ENCODE results near the gene SSUH2.

DNA sequence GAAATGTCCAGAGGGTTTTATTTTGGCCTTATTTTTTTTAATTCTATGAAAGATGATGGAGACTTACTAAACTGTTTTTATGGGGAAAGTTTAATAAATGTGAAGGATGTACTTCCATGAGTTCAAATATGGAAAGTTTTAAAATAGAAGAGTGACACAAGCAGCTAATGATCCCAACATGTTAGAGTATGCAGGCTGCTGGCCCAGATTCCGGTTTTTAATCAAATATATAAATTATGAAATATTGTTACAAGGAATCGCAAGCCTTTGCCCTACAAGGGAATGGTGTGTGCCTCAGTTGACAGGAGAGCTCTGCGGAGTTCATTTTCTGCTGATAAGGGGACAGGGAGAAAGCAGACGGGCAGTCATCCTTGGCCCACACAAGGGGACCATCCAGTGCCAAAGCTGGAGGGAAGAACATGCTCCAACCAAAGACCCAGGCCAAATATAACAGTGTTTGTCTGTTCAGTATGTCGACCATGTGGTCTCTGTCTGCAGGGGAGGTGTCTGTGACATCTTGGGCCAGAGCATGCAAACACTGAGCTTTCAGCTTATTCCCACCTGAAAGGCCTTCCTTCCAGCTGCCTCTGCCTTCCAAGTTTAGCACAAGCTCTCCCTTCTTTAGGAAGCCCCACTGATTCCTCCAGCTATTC is 69.8 kb downstream of the SSUH2 start:
- TF ChIP-seq, protein P1, sequence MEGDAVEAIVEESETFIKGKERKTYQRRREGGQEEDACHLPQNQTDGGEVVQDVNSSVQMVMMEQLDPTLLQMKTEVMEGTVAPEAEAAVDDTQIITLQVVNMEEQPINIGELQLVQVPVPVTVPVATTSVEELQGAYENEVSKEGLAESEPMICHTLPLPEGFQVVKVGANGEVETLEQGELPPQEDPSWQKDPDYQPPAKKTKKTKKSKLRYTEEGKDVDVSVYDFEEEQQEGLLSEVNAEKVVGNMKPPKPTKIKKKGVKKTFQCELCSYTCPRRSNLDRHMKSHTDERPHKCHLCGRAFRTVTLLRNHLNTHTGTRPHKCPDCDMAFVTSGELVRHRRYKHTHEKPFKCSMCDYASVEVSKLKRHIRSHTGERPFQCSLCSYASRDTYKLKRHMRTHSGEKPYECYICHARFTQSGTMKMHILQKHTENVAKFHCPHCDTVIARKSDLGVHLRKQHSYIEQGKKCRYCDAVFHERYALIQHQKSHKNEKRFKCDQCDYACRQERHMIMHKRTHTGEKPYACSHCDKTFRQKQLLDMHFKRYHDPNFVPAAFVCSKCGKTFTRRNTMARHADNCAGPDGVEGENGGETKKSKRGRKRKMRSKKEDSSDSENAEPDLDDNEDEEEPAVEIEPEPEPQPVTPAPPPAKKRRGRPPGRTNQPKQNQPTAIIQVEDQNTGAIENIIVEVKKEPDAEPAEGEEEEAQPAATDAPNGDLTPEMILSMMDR (IDR thresholded peaks at IDR 0.05) = no peak
- TF ChIP-seq POLR2A (IDR thresholded peaks at IDR 0.05) = no peak

All from uterus (tissue), 2 donors.